ENCODE results near the gene EXD3. TPM values are rescaled to one million over a fixed set of nuclear protein-coding genes. Genes with fewer than 3 reads are reported as not detected.

The EXD3 gene
- total RNA-seq, 1 donor from 2014 or later: 18.7 TPM

DNA sequence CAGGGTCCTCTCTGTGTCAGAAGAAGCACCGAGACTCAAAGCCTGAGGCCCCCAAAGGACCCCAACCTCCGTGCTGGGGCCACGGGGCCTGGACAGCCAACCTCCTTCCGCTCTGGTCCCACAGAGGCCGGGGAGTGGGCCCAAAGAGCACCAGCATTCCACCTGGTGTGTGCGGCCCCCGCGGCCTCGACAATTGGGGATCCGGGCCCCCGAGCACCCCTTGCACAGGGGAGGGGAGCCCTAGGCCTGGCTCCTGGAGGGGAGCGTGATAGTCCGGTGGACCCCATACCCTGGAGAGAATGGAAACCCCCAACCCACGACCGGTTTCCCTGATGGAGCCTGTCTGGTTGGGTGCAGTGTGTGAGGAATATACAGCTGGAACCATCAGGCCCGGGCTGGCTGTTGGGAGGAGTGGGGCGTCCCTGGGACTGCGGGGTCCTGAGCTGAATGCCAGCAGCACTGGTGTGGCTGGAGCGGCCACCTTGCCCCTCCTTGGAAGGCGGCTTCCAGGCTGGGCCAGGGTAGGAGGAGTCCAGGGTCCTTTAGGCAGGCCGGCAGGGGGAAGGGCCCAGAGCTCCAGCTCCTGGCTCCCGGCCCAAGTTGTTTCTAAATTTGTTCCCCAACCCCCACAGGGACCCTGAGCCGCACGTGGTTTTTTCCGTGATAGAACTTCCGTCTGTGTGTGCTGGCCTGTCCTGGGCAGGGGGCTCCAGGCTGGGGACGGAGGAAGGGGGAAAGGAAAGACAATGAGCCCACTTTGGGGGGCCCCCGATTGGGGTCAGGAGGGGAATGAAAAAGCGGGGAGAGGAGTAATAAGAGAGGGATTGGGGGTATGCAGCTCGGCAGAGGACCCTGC lies 146.3 kb downstream of the EXD3 start:
- DNase-seq (ENCODE audit: low read depth in 2 of 2): peak; percentile 37 to 78

DNA sequence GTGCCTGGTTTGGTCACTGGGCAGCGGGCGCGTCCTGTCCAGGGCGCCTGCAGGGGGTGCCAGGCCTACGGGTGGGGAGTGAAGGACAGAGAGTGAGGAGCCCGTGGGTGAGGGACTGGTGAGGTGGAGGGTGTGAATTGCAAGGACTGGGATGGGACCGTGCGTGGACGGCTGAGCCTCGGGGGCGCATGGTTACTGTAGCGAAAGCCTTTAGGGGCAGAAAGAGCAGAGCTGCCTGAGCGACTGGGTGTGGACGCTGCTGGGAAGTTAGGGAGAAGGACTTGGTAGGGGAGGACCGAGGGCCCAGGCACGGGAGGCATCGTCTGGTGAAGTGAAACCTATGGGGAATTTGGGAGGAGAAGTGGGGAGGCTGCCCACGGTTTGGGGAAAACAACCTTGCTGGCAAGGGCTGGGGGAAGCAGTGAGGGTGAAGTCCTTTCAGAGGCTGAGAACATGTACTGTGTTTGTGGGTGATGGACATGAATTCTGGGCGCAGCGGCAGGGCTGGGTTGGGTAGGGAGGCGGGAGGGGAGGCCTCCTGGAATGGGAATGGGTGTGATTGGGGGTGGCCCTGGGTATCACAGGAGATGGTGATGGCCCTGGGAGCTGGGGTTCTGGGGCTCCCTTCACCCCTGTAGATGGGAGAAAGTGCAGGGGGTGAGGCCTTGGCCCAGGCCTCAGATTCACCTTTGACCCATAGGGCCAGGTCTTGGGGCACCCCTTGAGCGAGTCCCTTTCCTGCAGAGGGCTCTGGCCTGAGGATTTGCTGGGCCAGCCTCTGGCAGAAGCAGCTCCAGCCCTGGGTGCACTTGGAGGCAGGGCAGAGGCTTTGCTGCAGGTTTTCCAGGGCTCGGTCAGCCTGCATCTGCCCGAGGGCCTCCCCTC lies 147.1 kb downstream of the EXD3 start:
- DNase-seq (ENCODE audit: low read depth in 2 of 2): no peak

GRCh38 chr9:137275203-137275587 lies 147.8 kb downstream of the EXD3 start:
- DNase-seq (ENCODE audit: low read depth in 2 of 2): no peak

DNA sequence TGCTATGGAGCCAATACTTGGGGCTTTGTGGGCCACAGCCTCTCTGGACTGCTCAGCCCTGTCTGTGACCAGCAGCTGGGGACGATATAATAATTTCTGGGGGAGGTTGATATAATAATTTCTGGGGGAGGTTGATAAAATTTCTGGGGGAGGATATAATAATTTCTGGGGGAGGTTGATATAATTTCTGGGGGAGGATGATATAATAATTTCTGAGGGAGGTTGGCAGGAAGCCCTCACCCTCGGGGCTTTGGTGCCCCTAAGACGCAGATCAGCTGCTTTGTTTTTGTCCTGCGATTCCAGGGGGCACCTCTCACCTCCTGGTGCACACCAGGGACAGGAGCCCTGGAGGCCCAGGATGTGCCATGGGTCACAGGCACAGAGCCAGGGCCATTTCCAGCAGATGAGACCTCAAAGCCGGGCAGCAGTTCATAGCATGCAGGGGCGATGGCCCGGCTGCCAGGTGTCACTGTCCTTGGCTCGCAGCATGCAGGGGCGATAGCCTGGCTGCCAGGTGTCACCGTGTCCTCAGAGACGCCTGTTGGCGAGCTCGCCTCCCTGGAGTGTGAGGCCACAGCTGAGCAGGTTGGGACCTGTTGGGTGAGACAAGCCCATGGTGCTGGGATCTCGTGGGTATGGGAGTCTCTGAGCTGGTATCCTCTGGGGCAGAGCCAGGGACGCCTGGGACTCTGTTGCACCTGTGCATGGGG lies 149.2 kb downstream of the EXD3 start:
- DNase-seq (ENCODE audit: low read depth in 2 of 2): no peak

- DNase-seq (ENCODE audit: low read depth in 2 of 2): no peak
Observed at GRCh38 chr9:137273095-137273490, 149.9 kb downstream of the EXD3 start.

GRCh38 chr9:137272241-137273094 lies 150.5 kb downstream of the EXD3 start:
- no peak for DNase-seq (ENCODE audit: low read depth in 2 of 2)

DNA sequence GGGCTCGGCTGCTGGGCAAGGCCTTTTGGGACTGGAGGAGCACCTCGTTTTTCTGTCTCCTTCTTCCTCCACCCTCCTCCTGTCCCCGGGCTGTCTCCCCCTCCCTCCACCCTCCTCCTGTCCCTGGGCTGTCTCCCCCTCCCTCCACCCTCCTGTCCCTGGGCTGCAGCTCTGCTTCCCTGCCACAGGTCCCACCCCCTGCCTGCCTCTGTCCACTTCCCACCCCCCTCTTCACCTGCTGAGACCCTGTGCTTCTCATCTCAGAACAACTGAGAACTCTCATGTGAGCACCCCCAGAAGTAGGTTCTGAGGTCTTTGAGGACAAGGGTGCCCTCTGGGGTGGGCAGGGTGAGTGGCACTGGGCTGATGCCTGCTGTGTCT lies 151.3 kb downstream of the EXD3 start:
- DNase-seq (ENCODE audit: low read depth in 2 of 2): no peak

DNA sequence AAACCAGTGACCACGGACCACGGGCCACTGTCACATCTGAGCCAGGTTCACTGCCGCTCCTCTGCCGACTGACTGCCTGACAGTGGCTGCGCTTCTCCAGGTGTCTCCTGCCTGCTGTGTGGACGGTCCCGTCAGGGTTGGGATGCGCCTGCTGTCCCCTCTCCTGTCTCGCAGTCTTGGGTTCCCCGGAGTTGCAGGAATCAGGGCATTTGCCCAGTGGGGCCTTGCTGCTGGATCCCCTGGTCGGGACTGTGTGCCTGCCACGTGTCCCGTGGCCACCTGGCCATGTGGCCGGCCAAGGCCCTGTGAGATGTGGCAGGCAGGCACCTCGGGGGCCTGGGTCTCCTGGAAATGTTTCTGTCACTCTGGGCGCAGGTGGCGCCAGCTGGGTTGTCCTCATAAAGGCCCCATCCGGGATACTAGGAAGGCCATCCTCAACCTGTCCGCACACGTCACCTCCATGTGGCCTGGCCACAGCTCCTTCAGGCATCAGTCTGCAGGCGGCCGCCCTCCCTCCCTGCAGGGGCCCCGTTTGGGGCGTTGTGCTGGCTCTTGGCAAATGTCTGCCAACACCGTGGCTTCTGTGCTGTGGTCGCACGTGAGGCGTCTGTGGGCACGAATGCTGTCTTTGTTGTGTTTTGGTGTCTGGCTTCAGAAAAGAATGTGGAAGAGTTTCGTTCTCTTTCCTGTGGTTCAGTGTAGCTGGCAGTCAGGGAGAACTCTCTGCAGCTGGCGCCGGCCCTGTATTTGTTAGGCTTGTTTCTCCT lies 151.8 kb downstream of the EXD3 start:
- no peak for DNase-seq (ENCODE audit: low read depth in 2 of 2)

DNA sequence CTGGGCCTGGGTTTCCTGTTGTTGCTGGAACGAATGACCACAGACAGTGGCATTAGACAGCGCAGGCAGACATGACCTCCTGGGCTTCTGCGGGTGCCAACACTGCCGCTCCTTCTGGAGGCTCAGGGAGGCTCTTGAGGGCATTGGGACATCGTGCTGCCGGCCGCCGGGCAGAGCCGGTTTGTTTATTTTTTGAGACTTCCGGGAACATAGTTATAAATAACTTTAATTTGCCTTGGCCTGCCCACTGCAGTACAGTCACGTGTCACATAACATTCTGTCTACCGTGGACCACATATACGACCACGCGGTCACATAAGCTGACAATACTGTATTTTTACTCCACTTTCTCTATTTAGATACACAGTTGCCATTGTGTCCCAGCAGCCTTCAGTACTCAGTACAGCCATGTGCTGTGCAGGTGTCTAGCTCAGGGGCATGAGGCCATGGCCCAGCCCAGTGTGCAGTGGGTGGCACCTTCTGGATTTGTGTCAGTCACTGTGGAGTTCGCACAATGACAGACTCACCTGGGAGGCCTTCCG lies 153.7 kb downstream of the EXD3 start:
- DNase-seq (ENCODE audit: low read depth in 2 of 2): peak; percentile 62 to 77

GRCh38 chr9:137268538-137269201 lies 154.3 kb downstream of the EXD3 start:
- DNase-seq (ENCODE audit: low read depth in 2 of 2): peak; percentile 82 to 89

- DNase-seq (ENCODE audit: low read depth in 2 of 2): peak in 1 of 2 donors; percentile 47
Observed at GRCh38 chr9:137267933-137268355, 155.0 kb downstream of the EXD3 start.

DNA sequence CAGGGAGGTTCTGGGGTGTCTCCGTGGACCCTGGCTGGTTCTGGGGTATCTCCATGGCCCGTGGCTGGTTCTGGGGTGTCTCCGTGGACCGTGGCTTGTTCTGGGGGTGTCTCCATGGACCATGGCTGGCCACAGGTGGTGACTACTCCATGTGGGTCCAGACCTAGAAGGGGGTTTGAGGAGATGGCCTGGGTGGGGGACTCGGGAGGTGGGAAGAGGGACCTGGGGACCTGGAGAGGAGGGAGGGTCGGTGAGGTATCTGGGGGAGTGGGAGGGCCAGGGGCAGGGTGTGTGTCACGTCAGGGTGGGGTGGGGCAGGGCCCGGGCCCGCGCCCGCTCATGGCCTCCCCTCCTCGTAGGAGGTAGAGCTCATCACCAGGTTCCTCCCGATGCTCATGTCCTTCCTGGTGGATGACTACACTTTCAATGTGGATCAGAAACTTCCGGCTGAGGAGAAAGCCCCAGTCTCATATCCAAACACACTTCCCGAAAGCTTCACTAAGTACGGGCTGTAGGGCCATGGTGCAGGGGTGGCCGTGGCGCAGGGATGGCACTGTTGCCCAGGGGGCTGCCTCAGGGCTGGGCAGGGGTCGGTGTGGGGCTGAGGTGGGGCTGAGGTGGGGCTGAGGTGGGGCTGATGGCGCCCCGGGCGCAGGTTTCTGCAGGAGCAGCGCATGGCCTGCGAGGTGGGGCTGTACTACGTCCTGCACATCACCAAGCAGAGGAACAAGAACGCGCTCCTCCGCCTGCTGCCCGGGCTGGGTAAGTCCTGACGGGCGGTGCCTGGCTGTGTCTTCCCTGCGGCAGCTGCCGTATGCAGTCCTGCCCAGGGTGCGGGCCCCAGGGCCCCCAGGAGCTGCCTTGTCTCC lies 156.1 kb downstream of the EXD3 start:
- no peak for DNase-seq (ENCODE audit: low read depth in 2 of 2)

- no peak for DNase-seq (ENCODE audit: low read depth in 2 of 2)
Observed at GRCh38 chr9:137266162-137266527, 156.8 kb downstream of the EXD3 start.

GRCh38 chr9:137265496-137266161 lies 157.3 kb downstream of the EXD3 start:
- no peak for DNase-seq (ENCODE audit: low read depth in 2 of 2)

- DNase-seq (ENCODE audit: low read depth in 2 of 2): no peak
Observed at GRCh38 chr9:137264067-137264466, 158.9 kb downstream of the EXD3 start.

GRCh38 chr9:137263506-137263905 lies 159.5 kb downstream of the EXD3 start:
- no peak for DNase-seq (ENCODE audit: low read depth in 2 of 2)

DNA sequence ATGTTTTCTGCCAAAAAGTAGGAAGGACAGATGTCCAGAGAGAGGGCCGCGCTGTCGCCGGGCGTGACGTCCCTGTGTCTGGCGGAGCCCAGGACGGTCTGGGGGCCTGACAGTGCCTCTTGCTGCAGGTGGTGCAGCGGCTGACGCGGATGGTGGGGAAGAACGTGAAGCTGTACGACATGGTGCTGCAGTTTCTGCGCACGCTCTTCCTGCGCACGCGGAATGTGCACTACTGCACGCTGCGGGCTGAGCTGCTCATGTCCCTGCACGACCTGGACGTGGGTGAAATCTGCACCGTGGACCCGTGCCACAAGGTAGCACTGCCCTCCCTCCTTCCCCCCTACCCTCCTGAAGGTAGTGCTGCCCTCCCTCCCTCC lies 160.1 kb downstream of the EXD3 start:
- DNase-seq (ENCODE audit: low read depth in 2 of 2): no peak
